ENCODE data around the gene TSPAN2.

TSPAN2 gene

GRCh38 chr1:115089420-115090185 lies at the start of gene TSPAN2:
TSS of gene TSPAN2 (minus strand) at chr1:115089503. CDS start at chr1:115089432, 71 bp downstream.
- no peak for DNase-seq

GRCh38 chr1:115138973-115139372 lies 49.7 kb upstream of the TSPAN2 start:
- peak; percentile 78 for DNase-seq

- DNase-seq = no peak
Measured at GRCh38 chr1:115138271-115138670, 49.0 kb upstream of the TSPAN2 start.

GRCh38 chr1:115137191-115137590 lies 47.9 kb upstream of the TSPAN2 start:
- no peak for DNase-seq

- no peak for DNase-seq
Measured at GRCh38 chr1:115136706-115137105, 47.4 kb upstream of the TSPAN2 start.

GRCh38 chr1:115136106-115136505 lies 46.8 kb upstream of the TSPAN2 start:
- DNase-seq = peak; percentile 73

- DNase-seq = peak; percentile 68
Measured at GRCh38 chr1:115135681-115136080, 46.4 kb upstream of the TSPAN2 start.

GRCh38 chr1:115134850-115135480 lies 45.7 kb upstream of the TSPAN2 start:
- DNase-seq = peak; percentile 87

GRCh38 chr1:115134231-115134630 lies 44.9 kb upstream of the TSPAN2 start:
- no peak for DNase-seq

- DNase-seq = peak; percentile 68
Measured at GRCh38 chr1:115133440-115133839, 44.1 kb upstream of the TSPAN2 start.

- no peak for DNase-seq
Measured at GRCh38 chr1:115130786-115131185, 41.5 kb upstream of the TSPAN2 start.

- DNase-seq = no peak
Measured at GRCh38 chr1:115129071-115129640, 39.9 kb upstream of the TSPAN2 start.

- DNase-seq = no peak
Measured at GRCh38 chr1:115127539-115127938, 38.2 kb upstream of the TSPAN2 start.

GRCh38 chr1:115126516-115126915 lies 37.2 kb upstream of the TSPAN2 start:
- no peak for DNase-seq

- peak; percentile 25 for DNase-seq
Measured at GRCh38 chr1:115123116-115123515, 33.8 kb upstream of the TSPAN2 start.

GRCh38 chr1:115121793-115122192 lies 32.5 kb upstream of the TSPAN2 start:
- no peak for DNase-seq

GRCh38 chr1:115120296-115120695 lies 31.0 kb upstream of the TSPAN2 start:
- DNase-seq = no peak

- DNase-seq = no peak
Measured at GRCh38 chr1:115118611-115119010, 29.3 kb upstream of the TSPAN2 start.

GRCh38 chr1:115118086-115118485 lies 28.8 kb upstream of the TSPAN2 start:
- no peak for DNase-seq

GRCh38 chr1:115117298-115117697 lies 28.0 kb upstream of the TSPAN2 start:
- DNase-seq = no peak

- DNase-seq = no peak
Measured at GRCh38 chr1:115116512-115116911, 27.2 kb upstream of the TSPAN2 start.

- DNase-seq = no peak
Measured at GRCh38 chr1:115115521-115116161, 26.3 kb upstream of the TSPAN2 start.

GRCh38 chr1:115114308-115114707 lies 25.0 kb upstream of the TSPAN2 start:
- DNase-seq = no peak

- no peak for DNase-seq
Measured at GRCh38 chr1:115113766-115114165, 24.5 kb upstream of the TSPAN2 start.
